Activated CD4-positive, alpha-beta T cell treated with anti-CD3 and anti-CD28 coated beads, Interleukin-2, amount 10 ng/mL, durations not matched to agents 24 days and 14 days (primary cell): ENCODE data around the gene ISLR. TPM values are rescaled to one million over a fixed set of nuclear protein-coding genes. Genes with fewer than 3 reads are reported as not detected.

ENCODE experiments used
- total RNA-seq: library from RNA; stranded (reverse); gene quantifications from 2 replicates; pipeline ENCODE4 v1.2.3, GENCODE V29; 2022

The ISLR gene
- total RNA-seq, 1 donor from 2014 or later, result not detected

Other genes with a start within 250 kb of the ISLR start
- 0.49 and 0.88 TPM in 2 replicates for gene LOXL1, start 247.2 kb upstream of the ISLR start, total RNA-seq
- gene STOML1, start 181.4 kb upstream of the ISLR start, total RNA-seq, result 10.3 and 10.6 TPM in 2 replicates
- gene PML, start 179.0 kb upstream of the ISLR start, total RNA-seq, result 61.3 and 64.2 TPM in 2 replicates
- gene GOLGA6A, start 91.2 kb upstream of the ISLR start, total RNA-seq, result not detected in 2 replicates
- gene ISLR2, start 43.1 kb upstream of the ISLR start, total RNA-seq, result not detected in 2 replicates
- not detected in 2 replicates for gene STRA6, start 29.1 kb downstream of the ISLR start, total RNA-seq
- not detected in 2 replicates for gene CCDC33, start 62.6 kb downstream of the ISLR start, total RNA-seq
- gene CYP11A1, start 193.9 kb downstream of the ISLR start, total RNA-seq, result not detected in 2 replicates